Activated T-cell treated with anti-CD3 and anti-CD28 coated beads for 48 hours (primary cell): ENCODE results near the gene ZNF711.
"Not testable (repeated sequence)": the region's sequence is repeated elsewhere in the genome, so short reads cannot be mapped to it uniquely, and the experiment has no call there.

Experiments
- DNase-seq: peaks from one replicate; pipeline ENCODE4 v3.0.0-alpha.2; 2020; ENCODE audit warnings: low read depth

The ZNF711 gene

GRCh38 chrX:85243761-85244449, at the start of gene ZNF711, which contains the start of gene SATL1:
Gene ZNF711 (plus strand): TSS chrX:85243991. CDS start chrX:85247573, 3,582 bp downstream.
Gene SATL1 (minus strand): TSS chrX:85243779. CDS start chrX:85108968, 134,811 bp downstream.
- no peak for DNase-seq

GRCh38 chrX:85196319-85196718, 47.5 kb upstream of the ZNF711 start:
- no peak for DNase-seq

GRCh38 chrX:85203461-85203970, 40.3 kb upstream of the ZNF711 start:
- no peak for DNase-seq

GRCh38 chrX:85213792-85214530, 29.8 kb upstream of the ZNF711 start:
- no peak for DNase-seq

GRCh38 chrX:85215946-85216345, 27.8 kb upstream of the ZNF711 start:
- DNase-seq: no peak

GRCh38 chrX:85221361-85221760, 22.4 kb upstream of the ZNF711 start:
- DNase-seq: no peak

GRCh38 chrX:85223359-85223758, 20.4 kb upstream of the ZNF711 start:
- DNase-seq: no peak

GRCh38 chrX:85243155-85243554, 636 bp upstream of the ZNF711 start:
- DNase-seq: no peak

- DNase-seq: no peak
Observed at GRCh38 chrX:85244450-85245211, 840 bp downstream of the ZNF711 start.

GRCh38 chrX:85285286-85285685, 41.5 kb downstream of the ZNF711 start:
- not testable (repeated sequence) for DNase-seq

- no peak for DNase-seq
Observed at GRCh38 chrX:85288992-85289723, 45.4 kb downstream of the ZNF711 start.

- no peak for DNase-seq
Observed at GRCh38 chrX:85303544-85303943, 59.8 kb downstream of the ZNF711 start.

- no peak for DNase-seq
Observed at GRCh38 chrX:85309717-85310116, 65.9 kb downstream of the ZNF711 start.

- DNase-seq: not testable (repeated sequence)
Observed at GRCh38 chrX:85311348-85311747, 67.6 kb downstream of the ZNF711 start.
